HT-29 (cell line): ENCODE data around the gene CATSPERZ. TPM values are rescaled to one million over a fixed set of nuclear protein-coding genes. Genes with fewer than 3 reads are reported as not detected.
A peak's percentile ranks its signal among the peaks of the same experiment; 100 is the strongest.

Source experiments
- DNase-seq: peaks from one replicate; pipeline ENCODE4 v3.0.0-alpha.2; 2015; ENCODE audit warnings: low spot score
- total RNA-seq: library from RNA; depleted of rRNA; stranded (reverse); fragments of >200 nt; shearing (Covaris generic); gene quantifications from 2 replicates; pipeline ENCODE4 v1.2.3, GENCODE V29; 2014

Gene CATSPERZ
- total RNA-seq, 1 experiment from 2014 or later = 1.4 TPM

- peak; percentile 85 for DNase-seq
Measured at GRCh38 chr11:64284962-64285884, 14.9 kb upstream of the CATSPERZ start, which contains the start of gene GPR137. Gene GPR137 (plus strand): TSS chr11:64285848. CDS start chr11:64286525, 677 bp downstream.

GRCh38 chr11:64285885-64286800, 14.0 kb upstream of the CATSPERZ start:
- peak; percentile 61 for DNase-seq

GRCh38 chr11:64286801-64287159, 13.4 kb upstream of the CATSPERZ start:
- DNase-seq = no peak

- DNase-seq = no peak
Measured at GRCh38 chr11:64287676-64288352, 12.3 kb upstream of the CATSPERZ start.

GRCh38 chr11:64288353-64288750, 11.8 kb upstream of the CATSPERZ start:
- DNase-seq = no peak

- DNase-seq = no peak
Measured at GRCh38 chr11:64289002-64289564, 11.1 kb upstream of the CATSPERZ start.

- no peak for DNase-seq
Measured at GRCh38 chr11:64290352-64291261, 9.6 kb upstream of the CATSPERZ start.

GRCh38 chr11:64291262-64291751, 8.9 kb upstream of the CATSPERZ start, which contains the start of gene KCNK4:
Gene KCNK4 (plus strand): TSS chr11:64291302. CDS start chr11:64293019, 1,717 bp downstream.
- no peak for DNase-seq

GRCh38 chr11:64291752-64292459, 8.3 kb upstream of the CATSPERZ start:
- no peak for DNase-seq

GRCh38 chr11:64292460-64293254, 7.5 kb upstream of the CATSPERZ start:
- DNase-seq = no peak

- no peak for DNase-seq
Measured at GRCh38 chr11:64294774-64295173, 5.4 kb upstream of the CATSPERZ start.

- DNase-seq = no peak
Measured at GRCh38 chr11:64295760-64296159, 4.4 kb upstream of the CATSPERZ start.

- no peak for DNase-seq
Measured at GRCh38 chr11:64296236-64296635, 3.9 kb upstream of the CATSPERZ start.

GRCh38 chr11:64296830-64297698, 3.1 kb upstream of the CATSPERZ start:
- no peak for DNase-seq

GRCh38 chr11:64297699-64298358, 2.3 kb upstream of the CATSPERZ start:
- no peak for DNase-seq

- DNase-seq = no peak
Measured at GRCh38 chr11:64298966-64299846, 952 bp upstream of the CATSPERZ start.
